Left ventricle myocardium inferior (tissue), 1 donor: ENCODE data around the gene SAP30BP. TPM values are rescaled to one million over a fixed set of nuclear protein-coding genes. Genes with fewer than 3 reads are reported as not detected.

Experiments
- DNase-seq: peaks from one replicate; pipeline ENCODE4 v3.0.0-alpha.2; 2020
- H3K27ac ChIP-seq: fragments of 200-600 bp; replicated peaks from 2 replicates; pipeline ENCODE4 v1.8.0; 2021
- H3K27me3 ChIP-seq: fragments of 200-600 bp; 2 replicates; pipeline ENCODE4 v1.8.0; 2021; ENCODE audit warnings: low read depth
- H3K36me3 ChIP-seq: fragments of 200-600 bp; 2 replicates; pipeline ENCODE4 v1.8.0; 2021
- H3K4me1 ChIP-seq: fragments of 200-600 bp; 2 replicates; pipeline ENCODE4 v1.8.0; 2021
- H3K4me3 ChIP-seq: fragments of 200-600 bp; 2 replicates; pipeline ENCODE4 v1.8.0; 2021; ENCODE audit warnings: mild to moderate bottlenecking, moderate library complexity
- H3K9me3 ChIP-seq: fragments of 200-600 bp; replicated peaks from 2 replicates; pipeline ENCODE4 v1.8.0; 2021
- intact Hi-C: fragments of 100-400 bp; cut with micrococcal nuclease; formaldehyde crosslinking; loops from one replicate; pipeline ENCODE4 v1.11.0; 2022
- total RNA-seq: library from RNA; stranded (reverse); fragmentation: NEBNext Ultra II Directional; extraction: Animal tissue kit (Norgen Biotek cat#: 25700); gene quantifications from one replicate; pipeline ENCODE4 v1.2.1, GENCODE V29; 2021
- TF ChIP-seq, protein P1 (sequence below): fragments of 200-600 bp; IDR thresholded peaks from 2 replicates; pipeline ENCODE4 v1.8.0; 2021; ENCODE audit warnings: antibody characterized with exemption, mild to moderate bottlenecking, borderline replicate concordance
- donor health status: DM: no; HTN: yes; CAD: no; lungs with severe emphysema.

Gene SAP30BP
- total RNA-seq, 1 donor from 2014 or later, result 47.2 TPM

DNA sequence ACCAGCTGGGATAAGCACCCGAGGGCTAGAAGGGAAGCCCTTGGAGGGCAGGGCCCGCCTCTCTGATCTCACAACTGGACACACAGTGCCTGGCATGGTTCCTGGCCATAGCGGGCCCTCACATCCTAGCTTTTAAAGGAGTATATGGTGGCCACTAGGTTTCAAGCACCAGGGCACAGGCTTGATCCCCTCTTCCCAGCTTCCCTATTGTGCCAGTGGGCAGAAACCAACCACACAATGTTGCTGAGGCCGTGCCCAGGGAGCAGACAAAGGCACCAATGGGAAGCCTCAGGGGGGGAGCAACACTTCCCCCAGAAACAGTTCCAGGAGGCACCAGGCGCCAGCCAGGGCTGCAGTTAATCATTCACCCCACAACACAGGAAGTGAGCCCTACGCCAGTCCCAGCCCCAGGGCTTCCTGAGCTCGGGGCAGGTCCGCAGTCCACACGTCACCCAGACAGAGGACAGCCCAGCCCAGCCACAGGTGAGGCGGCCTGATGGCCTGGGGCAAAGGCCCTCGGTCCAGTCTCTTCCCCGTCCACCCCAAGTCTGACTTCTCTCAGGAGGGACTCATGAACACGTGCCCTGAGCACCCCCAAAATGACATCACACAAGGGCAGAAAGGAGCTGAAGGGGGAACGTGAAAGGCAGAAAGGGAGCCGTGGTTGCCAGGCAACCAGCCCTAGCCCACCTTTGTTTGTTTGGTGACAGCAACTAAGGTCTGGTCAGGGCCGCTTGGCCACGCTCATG is 21.1 kb upstream of the SAP30BP start:
- Histone ChIP-seq H3K4me3 (no peak overlapping the region), H3K4me1 (peaks cover 26% of the 10 kb centered on the region), H3K27me3 (no peaks in the 10 kb centered on the region), H3K36me3 (peaks cover 40% of the 10 kb centered on the region), H3K27ac (no peak overlapping the region), H3K9me3 (no peaks in the 10 kb centered on the region)
- DNase-seq, result no peak
- intact Hi-C loops, result no loop called here
- TF ChIP-seq, protein P1, sequence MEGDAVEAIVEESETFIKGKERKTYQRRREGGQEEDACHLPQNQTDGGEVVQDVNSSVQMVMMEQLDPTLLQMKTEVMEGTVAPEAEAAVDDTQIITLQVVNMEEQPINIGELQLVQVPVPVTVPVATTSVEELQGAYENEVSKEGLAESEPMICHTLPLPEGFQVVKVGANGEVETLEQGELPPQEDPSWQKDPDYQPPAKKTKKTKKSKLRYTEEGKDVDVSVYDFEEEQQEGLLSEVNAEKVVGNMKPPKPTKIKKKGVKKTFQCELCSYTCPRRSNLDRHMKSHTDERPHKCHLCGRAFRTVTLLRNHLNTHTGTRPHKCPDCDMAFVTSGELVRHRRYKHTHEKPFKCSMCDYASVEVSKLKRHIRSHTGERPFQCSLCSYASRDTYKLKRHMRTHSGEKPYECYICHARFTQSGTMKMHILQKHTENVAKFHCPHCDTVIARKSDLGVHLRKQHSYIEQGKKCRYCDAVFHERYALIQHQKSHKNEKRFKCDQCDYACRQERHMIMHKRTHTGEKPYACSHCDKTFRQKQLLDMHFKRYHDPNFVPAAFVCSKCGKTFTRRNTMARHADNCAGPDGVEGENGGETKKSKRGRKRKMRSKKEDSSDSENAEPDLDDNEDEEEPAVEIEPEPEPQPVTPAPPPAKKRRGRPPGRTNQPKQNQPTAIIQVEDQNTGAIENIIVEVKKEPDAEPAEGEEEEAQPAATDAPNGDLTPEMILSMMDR, result no peak

DNA sequence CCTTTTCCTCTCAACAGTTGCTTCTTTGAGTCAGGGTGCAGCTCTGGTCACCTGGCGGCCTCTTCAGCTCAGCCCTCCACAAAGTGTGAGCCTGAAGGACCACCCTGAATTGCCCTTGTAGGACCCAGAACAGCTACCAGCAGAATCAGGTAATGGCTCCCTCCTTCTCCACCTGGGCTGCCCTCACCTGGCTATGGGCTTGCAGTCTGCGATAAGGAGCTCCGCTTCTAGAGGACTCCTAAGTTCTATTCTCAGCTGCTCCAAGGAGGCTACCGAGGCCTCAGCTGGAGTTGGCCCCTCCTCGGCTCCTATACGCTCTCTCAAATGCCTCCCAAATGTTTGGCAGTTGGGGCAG is 20.5 kb upstream of the SAP30BP start:
- Histone ChIP-seq H3K27ac (no peak overlapping the region), H3K4me1 (peaks cover 21% of the 10 kb centered on the region), H3K9me3 (no peaks in the 10 kb centered on the region), H3K4me3 (no peak overlapping the region), H3K36me3 (peaks cover 44% of the 10 kb centered on the region), H3K27me3 (no peaks in the 10 kb centered on the region)
- TF ChIP-seq, protein P1, result no peak
- intact Hi-C loops, result no loop called here
- no peak for DNase-seq

DNA sequence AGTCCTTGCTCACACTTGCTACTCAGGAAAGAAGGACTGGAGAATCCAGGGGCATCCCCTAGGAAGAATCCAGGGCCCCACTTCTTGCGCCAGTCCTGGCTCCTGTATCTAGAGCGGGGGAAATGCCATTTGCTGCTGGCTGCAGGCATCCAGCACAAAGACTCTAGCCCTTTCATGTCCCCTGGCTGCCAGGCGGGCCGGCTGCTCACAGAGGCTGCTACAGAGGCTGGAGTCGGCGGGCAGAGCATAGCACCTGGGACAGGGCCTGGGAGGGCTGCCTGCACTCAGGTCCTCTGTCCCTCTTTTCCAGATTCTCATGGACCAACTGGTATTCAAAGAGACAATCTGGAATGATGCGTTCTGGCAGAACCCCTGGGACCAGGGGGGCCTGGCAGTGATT is 20.1 kb upstream of the SAP30BP start:
- no peak overlapping the region for H3K4me3 ChIP-seq
- intact Hi-C loops, result no loop called here
- H3K27ac ChIP-seq, result no peak overlapping the region
- H3K36me3 ChIP-seq, result peaks cover 47% of the 10 kb centered on the region
- TF ChIP-seq, protein P1, result no peak
- H3K4me1 ChIP-seq, result peaks cover 17% of the 10 kb centered on the region
- H3K9me3 ChIP-seq, result no peaks in the 10 kb centered on the region
- no peak for DNase-seq
- no peaks in the 10 kb centered on the region for H3K27me3 ChIP-seq

DNA sequence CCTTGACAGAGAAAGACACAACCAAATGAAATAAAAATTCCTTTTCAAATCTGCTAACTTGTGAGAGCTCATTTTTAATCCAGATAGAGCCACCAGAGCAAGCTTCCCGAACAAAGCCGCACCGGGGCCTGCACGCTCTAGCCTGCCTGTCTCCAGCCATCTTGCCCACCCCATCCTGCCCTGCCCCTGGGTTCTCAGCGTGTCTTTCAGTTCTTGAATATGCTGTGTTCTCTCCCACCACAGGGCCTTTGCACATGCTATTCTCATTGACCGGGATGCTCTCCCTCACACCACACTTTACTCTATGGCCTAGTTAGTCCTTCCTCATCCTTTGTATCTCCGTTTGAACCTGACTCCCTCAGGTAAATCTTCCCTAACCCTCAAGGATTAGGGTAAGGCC is 19.2 kb upstream of the SAP30BP start:
- H3K4me3 ChIP-seq, result no peak overlapping the region
- peaks cover 52% of the 10 kb centered on the region for H3K36me3 ChIP-seq
- H3K4me1 ChIP-seq, result peaks cover 8% of the 10 kb centered on the region
- H3K9me3 ChIP-seq, result no peaks in the 10 kb centered on the region
- intact Hi-C loops, result no loop called here
- no peak overlapping the region for H3K27ac ChIP-seq
- DNase-seq, result no peak
- H3K27me3 ChIP-seq, result no peaks in the 10 kb centered on the region
- TF ChIP-seq, protein P1, result no peak

DNA sequence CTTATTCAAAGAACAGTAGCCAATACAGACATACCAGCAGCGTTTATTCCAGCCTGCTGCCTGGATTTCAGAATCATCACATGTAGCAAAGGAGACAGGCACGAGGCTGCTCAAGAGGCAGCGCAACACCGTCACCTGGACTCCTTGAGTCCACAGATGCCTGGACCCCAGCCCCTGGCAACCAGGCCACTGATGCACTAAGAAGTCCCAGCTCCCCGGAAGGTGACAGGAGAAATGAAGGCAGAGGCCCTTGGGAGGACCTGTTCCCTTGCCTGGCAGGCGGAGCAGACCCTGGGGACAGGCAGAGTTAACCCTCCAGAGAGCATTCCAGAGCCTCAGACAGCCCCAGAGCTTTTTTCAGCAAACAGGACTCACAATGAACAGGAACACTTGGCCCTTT is 17.5 kb upstream of the SAP30BP start:
- H3K4me1 ChIP-seq, result no peaks in the 10 kb centered on the region

More for the DNA sequence above, 17.5 kb upstream of the SAP30BP start:
- peaks cover 59% of the 10 kb centered on the region for H3K36me3 ChIP-seq
- intact Hi-C loops, result no loop called here
- H3K27ac ChIP-seq, result no peak overlapping the region
- DNase-seq, result no peak
- H3K4me3 ChIP-seq, result no peak overlapping the region
- H3K27me3 ChIP-seq, result no peaks in the 10 kb centered on the region
- TF ChIP-seq, protein P1, result no peak
- H3K9me3 ChIP-seq, result no peaks in the 10 kb centered on the region
